Stimulated activated naive B cell treated with anti-CD40 and anti-IgM and Interleukin-4, amounts not matched to agents 10 μg/mL and 1 μg/mL and 100 μg/mL, for 72 hours (primary cell): ENCODE results near the gene TOMM22.

Source experiments
- ATAC-seq, 2 donors: fragments of 150-1000 bp; cut with Tn5 transposase; replicated peaks; 2 replicates each; pipeline ENCODE4 v1.10.0; 2021; ENCODE audit warnings: moderate library complexity in 1 of 2
- DNase-seq: peaks from one replicate; pipeline ENCODE4 v3.0.0; 2021
- H3K27ac Mint-ChIP-seq: one replicate; pipeline ENCODE4 v1.8.0; 2022; ENCODE audit warnings: mild to moderate bottlenecking, mixed read lengths
- H3K27me3 Mint-ChIP-seq, 2 donors: one replicate each; pipeline ENCODE4 v1.8.0; 2022; ENCODE audit warnings: mixed read lengths in 2 of 2
- H3K36me3 Mint-ChIP-seq, 2 donors: one replicate each; pipeline ENCODE4 v1.8.0; 2022; ENCODE audit warnings: mixed read lengths in 2 of 2, mild to moderate bottlenecking in 1 of 2
- H3K4me1 Mint-ChIP-seq, 2 donors: one replicate each; pipeline ENCODE4 v1.8.0; 2022; ENCODE audit warnings: mixed read lengths in 2 of 2, mild to moderate bottlenecking in 1 of 2
- H3K4me3 Mint-ChIP-seq, 2 donors: one replicate each; pipeline ENCODE4 v1.8.0; 2022; ENCODE audit warnings: mild to moderate bottlenecking in 2 of 2, mixed read lengths in 2 of 2, moderate library complexity in 1 of 2
- H3K9me3 Mint-ChIP-seq, 2 donors: one replicate each; pipeline ENCODE4 v1.8.0; 2022; ENCODE audit warnings: mixed read lengths in 2 of 2, mild to moderate bottlenecking in 1 of 2

TOMM22 gene

DNA sequence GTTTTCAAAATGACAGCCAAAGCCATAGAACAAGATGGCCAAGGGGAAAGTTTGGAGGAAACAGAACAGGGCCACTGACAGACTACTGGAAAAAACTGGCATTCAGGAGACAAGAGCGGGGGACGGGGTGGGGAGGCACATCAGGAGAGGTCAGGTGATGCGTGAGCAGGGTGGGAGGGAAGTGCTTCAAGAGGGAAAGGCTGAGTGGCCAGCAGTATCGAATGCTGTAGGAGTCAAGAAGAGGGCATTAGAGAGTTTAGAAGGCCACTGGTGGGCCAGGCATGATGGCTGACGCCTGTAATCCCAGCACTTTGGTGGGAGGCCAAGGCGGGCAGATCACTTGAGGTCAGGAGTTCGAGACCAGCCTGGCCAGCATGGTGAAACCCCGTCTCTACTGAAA, 32.2 kb downstream of the TOMM22 start:
- ATAC-seq (no peak), DNase-seq (no peak)
- Mint-ChIP-seq H3K27me3 (no peaks in the 10 kb centered on the region), H3K27ac (peak overlapping the region; percentile 68), H3K9me3 (no peaks in the 10 kb centered on the region), H3K36me3 (peaks cover 18 to 65% of the 10 kb centered on the region in 2 donors), H3K4me1 (peaks cover 42 to 59% of the 10 kb centered on the region in 2 donors), H3K4me3 (no peak overlapping the region)

DNA sequence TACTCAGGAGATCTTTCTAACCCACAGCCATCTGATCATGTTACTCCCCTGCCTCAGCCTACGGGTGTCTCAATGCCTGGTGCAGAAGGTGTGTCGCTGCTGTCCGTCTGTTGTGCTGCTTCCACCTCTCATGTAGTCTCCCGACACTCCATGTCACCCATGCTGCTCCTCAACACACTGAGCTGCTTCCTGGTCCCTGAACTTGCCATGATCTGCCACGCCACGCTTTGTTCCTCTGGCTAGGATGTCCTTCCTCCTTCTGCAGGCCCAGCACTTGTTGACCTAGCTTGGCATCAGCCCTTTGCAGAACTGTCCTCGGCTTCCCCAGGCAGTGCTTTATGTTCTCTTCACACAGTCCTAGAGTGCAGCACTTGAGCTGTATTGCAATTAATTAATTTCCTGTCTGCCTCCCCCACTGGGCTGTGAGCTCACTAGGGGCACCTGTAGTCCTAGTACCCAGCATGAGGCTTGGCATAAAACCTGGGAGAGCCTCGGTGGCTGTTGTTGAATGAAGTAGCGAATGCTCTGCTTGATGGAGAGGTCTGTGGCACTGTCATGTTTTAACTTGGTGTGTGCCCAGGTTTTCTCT, 33.5 kb downstream of the TOMM22 start:
- Mint-ChIP-seq H3K27me3 (no peaks in the 10 kb centered on the region), H3K36me3 (peaks cover 18 to 63% of the 10 kb centered on the region in 2 donors), H3K4me1 (peaks cover 35 to 49% of the 10 kb centered on the region in 2 donors), H3K4me3 (no peak overlapping the region), H3K27ac (peak overlapping the region; percentile 65), H3K9me3 (no peaks in the 10 kb centered on the region)
- ATAC-seq, result no peak
- no peak for DNase-seq

DNA sequence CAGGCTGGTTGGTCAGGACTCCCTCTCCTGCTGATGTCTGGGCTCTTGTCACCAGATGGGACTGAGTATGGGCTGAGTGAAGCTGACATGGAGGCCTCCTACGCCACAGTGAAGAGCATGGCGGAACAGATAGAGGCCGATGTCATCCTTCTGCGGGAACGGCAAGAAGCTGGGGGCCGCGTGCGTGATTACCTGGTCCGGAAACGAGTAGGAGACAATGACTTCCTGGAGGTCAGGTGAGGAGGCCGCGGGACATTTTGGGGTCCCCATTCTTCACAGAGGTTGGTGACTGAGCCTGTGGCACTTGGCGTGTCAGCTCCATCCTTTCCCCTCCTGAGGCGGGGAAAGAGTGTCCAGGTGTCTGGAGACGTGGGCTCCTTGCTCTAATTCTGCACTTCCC, 34.1 kb downstream of the TOMM22 start:
- Mint-ChIP-seq H3K36me3 (peaks cover 18 to 60% of the 10 kb centered on the region in 2 donors), H3K4me1 (peaks cover 30 to 46% of the 10 kb centered on the region in 2 donors), H3K27ac (no peak overlapping the region)

DNA sequence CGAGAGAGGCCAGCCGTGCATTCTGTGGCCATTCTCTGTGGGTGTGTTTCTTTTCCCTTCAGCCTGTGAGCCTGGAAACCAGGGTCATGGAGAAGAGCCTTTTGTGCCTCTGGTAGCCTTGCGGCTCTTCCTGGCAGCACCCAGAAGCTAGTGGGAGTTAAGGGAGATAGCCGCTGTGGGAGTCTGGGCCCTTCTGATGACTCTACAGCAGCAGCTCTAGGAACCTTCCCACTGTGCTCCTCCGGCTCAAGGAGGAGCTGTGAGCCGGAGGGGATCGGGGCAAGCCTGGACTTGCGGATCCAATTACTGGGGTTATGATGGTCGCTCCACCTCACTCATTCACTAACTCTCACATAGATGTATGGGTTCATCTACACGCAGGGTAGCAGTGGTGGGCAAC, 34.5 kb downstream of the TOMM22 start:
- H3K4me3 Mint-ChIP-seq, result no peak overlapping the region
- H3K36me3 Mint-ChIP-seq, result peaks cover 18 to 59% of the 10 kb centered on the region in 2 donors
- no peaks in the 10 kb centered on the region for H3K9me3 Mint-ChIP-seq
- H3K27ac Mint-ChIP-seq, result no peak overlapping the region
- H3K27me3 Mint-ChIP-seq, result no peaks in the 10 kb centered on the region
- DNase-seq (no peak), ATAC-seq (no peak)
- peaks cover 28 to 42% of the 10 kb centered on the region in 2 donors for H3K4me1 Mint-ChIP-seq

More for the DNA sequence above, 34.1 kb downstream of the TOMM22 start:
- Mint-ChIP-seq H3K4me3 (no peak overlapping the region), H3K9me3 (no peaks in the 10 kb centered on the region), H3K27me3 (no peaks in the 10 kb centered on the region)
- no peak for ATAC-seq
- DNase-seq, result no peak

DNA sequence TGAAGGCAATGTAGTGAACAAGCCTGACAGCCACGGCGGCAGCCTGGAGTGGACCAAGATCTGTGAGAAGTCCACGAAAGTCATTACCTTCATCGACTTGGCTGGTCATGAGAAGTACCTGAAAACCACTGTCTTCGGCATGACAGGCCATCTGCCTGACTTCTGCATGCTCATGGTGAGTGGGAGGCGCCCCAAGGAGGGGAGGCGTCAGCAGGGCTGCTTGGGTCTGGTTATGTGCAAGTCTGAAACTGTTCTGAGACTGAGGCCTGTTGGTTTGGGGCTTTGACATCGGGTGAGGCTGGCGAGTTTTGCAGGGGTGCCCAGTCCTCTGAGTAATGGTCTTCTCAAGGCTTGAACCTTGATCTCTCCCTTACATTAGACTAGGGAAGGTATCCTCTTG, 35.1 kb downstream of the TOMM22 start:
- peaks cover 23 to 63% of the 10 kb centered on the region in 2 donors for H3K36me3 Mint-ChIP-seq
- no peaks in the 10 kb centered on the region for H3K27me3 Mint-ChIP-seq
- DNase-seq (no peak), ATAC-seq (no peak)
- peaks cover 28 to 38% of the 10 kb centered on the region in 2 donors for H3K4me1 Mint-ChIP-seq
- H3K4me3 Mint-ChIP-seq, result no peak overlapping the region
- H3K9me3 Mint-ChIP-seq, result no peaks in the 10 kb centered on the region
- H3K27ac Mint-ChIP-seq, result peak overlapping the region; percentile 82

DNA sequence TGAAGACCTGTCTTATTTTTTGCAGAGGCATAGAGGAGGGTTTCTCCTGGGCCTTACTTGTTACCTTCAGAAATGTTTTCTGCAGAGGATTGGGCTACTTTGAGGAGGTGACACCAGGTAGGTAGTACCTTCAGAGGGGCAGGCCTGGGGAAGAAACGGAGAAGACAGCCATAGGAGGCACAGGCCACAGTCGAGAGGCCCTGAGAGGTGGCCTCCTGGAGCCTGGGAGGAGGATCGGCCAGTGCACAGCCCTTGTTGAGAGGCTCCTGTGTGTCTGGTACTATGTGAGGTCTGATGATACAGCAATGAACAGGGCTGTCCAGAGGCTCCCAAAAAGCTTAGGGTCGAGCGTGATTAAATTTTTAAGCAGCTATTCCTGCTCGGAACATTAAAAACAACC, 35.5 kb downstream of the TOMM22 start:
- Mint-ChIP-seq H3K9me3 (no peaks in the 10 kb centered on the region), H3K27me3 (no peaks in the 10 kb centered on the region)

DNA sequence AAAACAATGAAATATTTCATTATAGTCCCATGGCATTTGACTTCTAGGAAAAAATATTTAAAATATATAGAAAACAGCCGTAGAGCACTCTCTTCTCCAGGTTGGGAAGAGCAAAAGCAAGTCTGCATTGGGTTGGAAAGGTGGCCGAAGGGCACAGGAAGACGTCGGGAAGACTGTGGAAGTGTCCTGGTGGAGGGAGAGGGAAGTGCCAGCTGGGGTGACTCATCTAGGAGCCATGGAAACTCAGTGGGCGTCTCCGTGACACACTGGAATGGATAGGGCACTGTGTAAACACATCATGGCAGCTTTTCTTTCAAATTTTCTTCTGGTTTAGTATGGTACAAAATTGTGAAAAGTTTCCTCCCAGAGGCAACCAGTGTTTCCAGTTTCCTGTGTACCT, 36.7 kb downstream of the TOMM22 start:
- peaks cover 27 to 57% of the 10 kb centered on the region in 2 donors for H3K36me3 Mint-ChIP-seq
- ATAC-seq (no peak), DNase-seq (no peak)
- no peak overlapping the region for H3K4me3 Mint-ChIP-seq
- peaks cover 16 to 24% of the 10 kb centered on the region in 2 donors for H3K4me1 Mint-ChIP-seq
- H3K9me3 Mint-ChIP-seq, result no peaks in the 10 kb centered on the region
- H3K27ac Mint-ChIP-seq, result no peak overlapping the region
- no peaks in the 10 kb centered on the region for H3K27me3 Mint-ChIP-seq

More for the DNA sequence above, 35.5 kb downstream of the TOMM22 start:
- no peak for DNase-seq
- no peak overlapping the region for H3K4me3 Mint-ChIP-seq
- H3K4me1 Mint-ChIP-seq, result peaks cover 24 to 34% of the 10 kb centered on the region in 2 donors
- peaks cover 23 to 59% of the 10 kb centered on the region in 2 donors for H3K36me3 Mint-ChIP-seq
- no peak overlapping the region for H3K27ac Mint-ChIP-seq
- no peak for ATAC-seq

DNA sequence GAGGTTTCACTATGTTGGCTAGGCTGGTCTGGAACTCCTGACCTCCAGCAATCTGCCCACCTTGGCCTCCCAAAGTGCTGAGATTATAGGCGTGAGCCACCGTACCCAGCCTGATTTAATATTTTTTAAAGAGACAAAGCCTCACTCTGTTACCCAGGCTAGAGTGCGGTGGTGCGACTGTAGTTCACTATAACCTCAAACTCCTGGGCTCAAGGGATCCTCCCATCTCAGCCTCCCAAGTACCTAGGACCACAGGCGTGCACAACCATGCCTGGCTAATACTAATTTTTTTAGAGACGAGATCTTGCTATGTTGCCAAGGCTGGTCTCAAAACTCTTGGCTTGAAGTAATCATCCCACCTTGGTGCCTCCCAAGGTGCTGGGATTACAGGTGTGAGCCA, 37.4 kb downstream of the TOMM22 start:
- Mint-ChIP-seq H3K36me3 (peaks cover 27 to 59% of the 10 kb centered on the region in 2 donors), H3K9me3 (no peaks in the 10 kb centered on the region), H3K27me3 (no peaks in the 10 kb centered on the region), H3K27ac (no peak overlapping the region), H3K4me1 (peaks cover 12 to 17% of the 10 kb centered on the region in 2 donors), H3K4me3 (no peak overlapping the region)
- ATAC-seq (no peak), DNase-seq (no peak)

DNA sequence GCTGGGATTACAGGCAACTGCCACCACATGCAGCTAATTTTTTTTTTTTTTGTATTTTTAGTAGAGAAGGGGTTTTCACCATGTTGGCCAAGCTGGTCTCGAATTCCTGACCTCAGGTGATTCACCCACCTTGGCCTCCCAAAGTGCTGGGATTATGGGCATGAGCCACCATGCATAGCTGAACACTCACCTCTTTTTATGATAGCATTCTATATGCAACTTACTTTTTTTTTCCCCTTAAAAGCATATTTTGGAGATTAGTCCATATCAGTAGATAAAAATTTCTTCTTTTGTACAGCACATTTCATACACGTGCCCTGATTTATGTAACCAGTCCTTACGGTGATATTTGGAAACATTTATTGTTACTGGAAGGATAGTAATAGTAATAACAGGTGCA, 38.6 kb downstream of the TOMM22 start:
- Mint-ChIP-seq H3K4me3 (no peak overlapping the region), H3K27ac (no peak overlapping the region), H3K36me3 (peaks cover 33 to 60% of the 10 kb centered on the region in 2 donors), H3K9me3 (no peaks in the 10 kb centered on the region), H3K4me1 (peaks cover 4 to 14% of the 10 kb centered on the region in 2 donors), H3K27me3 (no peaks in the 10 kb centered on the region)
- no peak for DNase-seq
- ATAC-seq, result no peak

DNA sequence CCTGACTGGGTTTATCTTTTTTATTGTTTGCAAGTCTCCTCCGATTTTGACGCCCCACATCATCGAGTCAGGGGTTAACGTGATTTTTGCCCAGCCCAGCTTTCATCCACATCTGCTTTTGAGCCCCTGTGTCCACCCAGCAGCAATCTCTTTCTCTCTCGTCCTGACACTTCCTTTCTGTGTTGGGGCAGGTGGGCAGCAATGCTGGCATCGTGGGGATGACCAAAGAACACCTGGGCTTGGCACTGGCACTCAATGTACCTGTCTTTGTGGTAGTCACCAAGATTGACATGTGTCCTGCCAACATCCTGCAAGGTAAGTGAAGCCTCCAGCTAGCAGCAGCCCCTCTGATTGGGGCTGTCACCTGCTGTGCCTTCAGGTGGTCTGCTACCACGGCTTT, 39.8 kb downstream of the TOMM22 start:
- Mint-ChIP-seq H3K4me3 (no peak overlapping the region), H3K9me3 (no peaks in the 10 kb centered on the region), H3K27ac (no peak overlapping the region), H3K36me3 (peaks cover 33 to 60% of the 10 kb centered on the region in 2 donors), H3K27me3 (no peaks in the 10 kb centered on the region), H3K4me1 (peaks cover 4 to 12% of the 10 kb centered on the region in 2 donors)
- ATAC-seq, result no peak
- no peak for DNase-seq

DNA sequence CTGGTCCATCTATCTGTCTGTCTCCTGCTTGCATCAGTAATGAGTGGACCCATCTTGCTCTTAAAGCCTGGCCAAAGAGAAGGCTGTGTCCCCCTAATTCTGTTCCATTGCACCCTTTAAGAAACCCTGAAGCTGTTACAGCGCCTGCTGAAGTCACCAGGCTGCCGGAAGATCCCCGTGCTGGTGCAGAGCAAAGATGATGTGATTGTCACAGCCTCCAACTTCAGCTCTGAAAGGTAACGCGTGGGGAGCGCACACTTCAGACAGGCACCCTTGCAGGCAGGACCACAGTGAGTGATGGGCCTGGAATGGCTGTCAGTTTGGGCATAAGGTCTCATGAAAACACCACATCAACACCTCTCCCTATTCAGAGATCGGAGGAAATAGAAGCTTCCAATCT, 42.4 kb downstream of the TOMM22 start:
- H3K27me3 Mint-ChIP-seq, result no peaks in the 10 kb centered on the region

DNA sequence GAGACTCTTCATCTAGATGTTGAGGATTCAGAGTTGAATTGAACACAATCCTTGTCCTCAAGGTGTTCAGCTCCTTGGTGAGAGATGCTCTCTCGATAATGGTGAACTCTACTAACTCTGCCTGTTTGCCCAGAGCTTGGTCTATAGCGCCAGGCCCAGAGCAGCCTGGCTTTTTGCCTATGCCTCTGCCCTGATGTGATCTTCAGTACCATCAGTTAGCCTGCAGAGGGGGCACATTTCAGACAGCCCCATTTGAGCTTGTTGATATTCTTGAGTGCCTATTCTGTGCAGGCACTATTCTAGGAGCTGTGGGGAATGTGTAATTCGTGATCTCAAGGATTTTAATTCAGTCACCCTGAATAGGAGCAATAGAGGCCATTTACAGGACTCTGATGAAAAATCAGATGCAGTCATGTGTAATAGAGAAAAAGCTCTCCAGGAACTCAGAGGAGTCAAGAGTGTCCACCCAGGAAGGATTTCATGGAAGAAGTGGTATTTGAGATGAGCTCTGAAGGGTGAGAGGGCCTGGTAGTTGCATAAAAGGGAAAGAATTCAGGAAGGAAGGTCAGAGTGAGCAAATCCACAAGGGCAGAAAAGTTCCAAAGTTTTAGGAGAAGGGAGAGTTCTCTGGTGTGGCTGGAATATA, 43.3 kb downstream of the TOMM22 start:
- Mint-ChIP-seq H3K4me1 (peaks cover 2 to 13% of the 10 kb centered on the region in 2 donors), H3K27me3 (no peaks in the 10 kb centered on the region), H3K4me3 (no peak overlapping the region), H3K9me3 (no peaks in the 10 kb centered on the region), H3K36me3 (peaks cover 43 to 70% of the 10 kb centered on the region in 2 donors), H3K27ac (peak overlapping the region; percentile 1)
- no peak for DNase-seq
- peak; percentile 69 to 81 for ATAC-seq

More for the DNA sequence above, 42.4 kb downstream of the TOMM22 start:
- Mint-ChIP-seq H3K36me3 (peaks cover 42 to 64% of the 10 kb centered on the region in 2 donors), H3K4me1 (peaks cover 2 to 13% of the 10 kb centered on the region in 2 donors), H3K9me3 (no peaks in the 10 kb centered on the region), H3K4me3 (no peak overlapping the region), H3K27ac (peak overlapping the region; percentile 59)
- DNase-seq (no peak), ATAC-seq (no peak)

DNA sequence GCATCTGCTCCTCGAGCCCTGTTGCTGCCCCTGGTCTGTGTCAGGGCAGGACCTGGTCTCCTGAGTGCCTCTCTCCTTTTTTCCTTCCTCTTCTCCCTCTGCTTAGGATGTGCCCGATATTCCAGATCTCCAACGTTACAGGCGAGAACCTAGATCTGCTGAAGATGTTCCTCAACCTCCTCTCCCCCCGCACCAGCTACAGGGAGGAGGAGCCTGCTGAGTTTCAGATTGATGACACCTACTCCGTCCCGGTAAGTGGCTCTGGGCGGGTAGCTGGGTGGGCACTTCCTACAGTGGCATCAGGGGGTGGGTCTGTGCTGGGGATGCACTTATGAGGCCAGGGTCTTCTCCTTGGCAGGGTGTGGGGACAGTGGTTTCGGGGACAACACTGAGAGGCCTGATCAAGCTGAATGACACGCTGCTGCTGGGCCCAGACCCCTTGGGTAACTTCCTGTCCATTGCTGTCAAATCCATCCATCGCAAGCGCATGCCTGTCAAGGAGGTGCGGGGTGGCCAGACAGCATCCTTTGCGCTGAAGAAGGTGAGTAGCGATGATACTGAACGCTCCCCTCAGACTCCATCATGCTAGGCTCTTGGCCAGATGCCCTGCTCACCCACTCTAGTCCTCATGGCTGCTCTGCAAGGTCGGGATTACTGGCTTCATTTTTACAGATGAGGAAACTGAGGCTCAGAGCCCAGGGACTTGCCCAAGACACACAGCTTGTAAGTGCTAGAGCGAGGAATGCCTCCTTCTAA, 44.3 kb downstream of the TOMM22 start:
- no peak overlapping the region for H3K4me3 Mint-ChIP-seq
- peaks cover 46 to 80% of the 10 kb centered on the region in 2 donors for H3K36me3 Mint-ChIP-seq

DNA sequence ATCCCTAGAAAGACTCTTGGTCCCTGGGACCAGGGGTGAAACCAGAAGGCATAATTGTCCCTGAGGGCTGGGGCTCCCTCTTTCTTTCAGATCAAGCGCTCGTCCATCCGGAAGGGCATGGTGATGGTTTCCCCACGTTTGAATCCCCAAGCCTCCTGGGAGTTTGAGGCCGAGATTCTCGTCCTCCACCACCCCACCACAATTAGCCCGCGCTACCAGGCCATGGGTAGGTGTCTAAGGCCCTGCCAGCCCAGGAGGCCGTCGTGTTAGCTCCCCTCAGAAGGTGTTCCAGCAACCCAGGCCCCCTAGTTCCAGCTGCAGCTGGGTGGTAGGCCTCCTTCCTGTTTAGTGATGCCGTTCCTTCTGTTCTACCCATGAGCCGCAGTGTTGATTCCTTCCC, 45.4 kb downstream of the TOMM22 start:
- H3K9me3 Mint-ChIP-seq, result no peaks in the 10 kb centered on the region
- ATAC-seq (no peak), DNase-seq (no peak)
- no peaks in the 10 kb centered on the region for H3K27me3 Mint-ChIP-seq
- no peak overlapping the region for H3K4me3 Mint-ChIP-seq
- H3K4me1 Mint-ChIP-seq, result peaks cover 2 to 13% of the 10 kb centered on the region in 2 donors
- no peak overlapping the region for H3K27ac Mint-ChIP-seq
- peaks cover 44 to 80% of the 10 kb centered on the region in 2 donors for H3K36me3 Mint-ChIP-seq

More for the DNA sequence above, 44.3 kb downstream of the TOMM22 start:
- Mint-ChIP-seq H3K27ac (no peak overlapping the region), H3K4me1 (peaks cover 2 to 13% of the 10 kb centered on the region in 2 donors), H3K9me3 (no peaks in the 10 kb centered on the region), H3K27me3 (no peaks in the 10 kb centered on the region)
- ATAC-seq (no peak), DNase-seq (no peak)
